Endothelial cell of umbilical vein (primary cell): ENCODE data around the gene ANGPTL2. TPM values are rescaled to one million over a fixed set of nuclear protein-coding genes. Genes with fewer than 3 reads are reported as not detected.

ENCODE experiments used
- BruUV-seq: library from RNA; stranded (reverse); fragments of 400-500 nt; replicated peaks from 2 replicates; lab custom pipeline; 2021; lab: Mats Ljungman, UMichigan
- CTCF ChIA-PET: fragments of 300-600, 350-600 bp; sonication (Branson Sonifier 250); formaldehyde crosslinking; loops from one replicate; lab custom pipeline; 2021; ENCODE audit warnings: antibody characterized with exemption, inconsistent platforms; lab: Charles Lee
- POLR2A ChIA-PET: fragments of 300-600, 350-600 bp; sonication (Branson Sonifier 250); formaldehyde crosslinking; loops from one replicate; lab custom pipeline; 2021; ENCODE audit warnings: antibody characterized with exemption, inconsistent platforms; lab: Charles Lee
- DNase-seq: peaks from one replicate; pipeline ENCODE4 v3.0.0-alpha.2; 2011; ENCODE audit warnings: low read depth, low spot score
- FAIRE-seq: peaks from 2 replicates; lab custom pipeline; 2011; peaks lifted over from hg19 to GRCh38; lab: Jason Lieb, UNC
- H2AFZ ChIP-seq: 2 replicates; pipeline ENCODE4 v1.6.0; 2012; ENCODE audit warnings: low read depth, low read length, control low read depth, inconsistent platforms
- H3K27ac ChIP-seq: 2 replicates; pipeline ENCODE4 v1.5.1; 2011; ENCODE audit warnings: low read depth, mild to moderate bottlenecking, control low read depth, low read length, moderate library complexity; ENCODE audit not compliant: insufficient read depth
- H3K27me3 ChIP-seq, 2 experiments: 2 replicates each; pipeline versions ENCODE4 v1.6.0 to v1.6.1; 2011; ENCODE audit warnings: low read length in 2 of 2, mixed read lengths in 1 of 2; ENCODE audit not compliant: control insufficient read depth in 2 of 2, insufficient read depth in 2 of 2
- H3K36me3 ChIP-seq, 2 experiments: 2 replicates in 1 of 2; 3 replicates in 1 of 2; pipeline ENCODE4 v1.5.1; 2011; ENCODE audit warnings: low read length in 2 of 2, mild to moderate bottlenecking in 1 of 2, moderate library complexity in 1 of 2; ENCODE audit not compliant: control insufficient read depth in 2 of 2, insufficient read depth in 2 of 2; ENCODE audit errors: extremely low read depth in 1 of 2
- H3K4me1 ChIP-seq: 3 replicates; pipeline ENCODE4 v1.5.1; 2011; ENCODE audit warnings: mild to moderate bottlenecking, low read length; ENCODE audit not compliant: control insufficient read depth, insufficient read depth; ENCODE audit errors: extremely low read depth
- H3K4me2 ChIP-seq: 2 replicates; pipeline ENCODE4 v1.6.1; 2011; ENCODE audit warnings: low read length, control low read depth, mixed read lengths; ENCODE audit not compliant: insufficient read depth
- H3K4me3 ChIP-seq, 3 experiments: fragments of 200-600 bp in 1 of 3; sonication (generic), shearing (Covaris generic) in 1 of 3; replicated peaks in 1 of 3; 2 replicates each; pipeline ENCODE4 v1.5.1; 2011 to 2016; ENCODE audit warnings: control low read depth in 3 of 3, low read length in 3 of 3, mild to moderate bottlenecking in 2 of 3, inconsistent platforms in 1 of 3, low read depth in 1 of 3, moderate library complexity in 1 of 3; ENCODE audit not compliant: insufficient read depth in 1 of 3
- H3K79me2 ChIP-seq: 2 replicates; pipeline ENCODE4 v1.6.0; 2012; ENCODE audit warnings: low read length, inconsistent platforms; ENCODE audit not compliant: control insufficient read depth, insufficient read depth
- H3K9ac ChIP-seq: replicated peaks from 2 replicates; pipeline ENCODE3; 2011; ENCODE audit warnings: low read length, control low read depth; ENCODE audit not compliant: insufficient read depth; ENCODE audit errors: extremely low read depth
- H3K9me1 ChIP-seq: replicated peaks from 3 replicates; pipeline ENCODE4 v1.6.0; 2011; ENCODE audit warnings: mild to moderate bottlenecking, low read length; ENCODE audit not compliant: control insufficient read depth, insufficient read depth; ENCODE audit errors: extremely low read depth
- H3K9me3 ChIP-seq: replicated peaks from 2 replicates; pipeline ENCODE4 v1.5.1; 2012; ENCODE audit warnings: low read length, inconsistent platforms; ENCODE audit not compliant: control insufficient read depth, insufficient read depth
- H4K20me1 ChIP-seq: replicated peaks from 2 replicates; pipeline ENCODE3; 2011; ENCODE audit warnings: mild to moderate bottlenecking, low read length; ENCODE audit not compliant: control insufficient read depth, insufficient read depth; ENCODE audit errors: extremely low read depth
- GATA2 ChIP-seq: IDR thresholded peaks from 2 replicates; pipeline ENCODE4 v1.7.0; 2011; ENCODE audit warnings: low read depth, mild to moderate bottlenecking, moderate library complexity, mixed read lengths, low read length; ENCODE audit not compliant: insufficient read length, insufficient read depth
- JUN ChIP-seq: IDR thresholded peaks from 2 replicates; pipeline ENCODE4 v1.6.1; 2011; ENCODE audit warnings: borderline replicate concordance, low read depth; ENCODE audit not compliant: insufficient read length, insufficient read depth
- MYC ChIP-seq: IDR thresholded peaks from one replicate; pipeline ENCODE4 v1.6.1; 2011; ENCODE audit warnings: mild to moderate bottlenecking, low read depth, low read length
- POLR2A ChIP-seq: IDR thresholded peaks from 2 replicates; pipeline ENCODE4 v1.6.1; 2012; ENCODE audit warnings: low read depth, mild to moderate bottlenecking, control low read depth, low read length
- dilution Hi-C: fragments of 300-500 bp; cut with MboI; formaldehyde crosslinking; loops from one replicate; pipeline ENCODE4 v1.15.0; 2019; ENCODE audit warnings: low sequenced_read_pairs; ENCODE audit not compliant: extremely low pct_ligation_motif_present
- intact Hi-C: fragments of 100-400 bp; cut with micrococcal nuclease; formaldehyde crosslinking; loops from one replicate; pipeline ENCODE4 v1.10.0; 2022
- polyA plus RNA-seq, 4 experiments: library from polyadenylated mRNA; depleted of rRNA in 3 of 4; stranded (reverse) in 3 of 4; unstranded in 1 of 4; fragments of >200 nt; gene quantifications; 2 replicates each; pipeline versions ENCODE4 v1.2.1 to v1.2.3, GENCODE V29; 2011 to 2012; ENCODE audit warnings: missing spikeins in 1 of 4
- total RNA-seq: library from RNA; stranded (reverse); gene quantifications from 2 replicates; pipeline ENCODE4 v1.2.3, GENCODE V29; 2021
- TF ChIP-seq, protein P1 (sequence below): IDR thresholded peaks from 2 replicates; pipeline ENCODE4 v1.6.1; 2011; ENCODE audit not compliant: insufficient read depth, insufficient read length

Gene ANGPTL2
- total and polyA plus RNA-seq, 2 donors (not counting 3 experiments of a cell fraction or from before 2014, with no cell fraction given), result 15.1 to 24.5 TPM

DNA sequence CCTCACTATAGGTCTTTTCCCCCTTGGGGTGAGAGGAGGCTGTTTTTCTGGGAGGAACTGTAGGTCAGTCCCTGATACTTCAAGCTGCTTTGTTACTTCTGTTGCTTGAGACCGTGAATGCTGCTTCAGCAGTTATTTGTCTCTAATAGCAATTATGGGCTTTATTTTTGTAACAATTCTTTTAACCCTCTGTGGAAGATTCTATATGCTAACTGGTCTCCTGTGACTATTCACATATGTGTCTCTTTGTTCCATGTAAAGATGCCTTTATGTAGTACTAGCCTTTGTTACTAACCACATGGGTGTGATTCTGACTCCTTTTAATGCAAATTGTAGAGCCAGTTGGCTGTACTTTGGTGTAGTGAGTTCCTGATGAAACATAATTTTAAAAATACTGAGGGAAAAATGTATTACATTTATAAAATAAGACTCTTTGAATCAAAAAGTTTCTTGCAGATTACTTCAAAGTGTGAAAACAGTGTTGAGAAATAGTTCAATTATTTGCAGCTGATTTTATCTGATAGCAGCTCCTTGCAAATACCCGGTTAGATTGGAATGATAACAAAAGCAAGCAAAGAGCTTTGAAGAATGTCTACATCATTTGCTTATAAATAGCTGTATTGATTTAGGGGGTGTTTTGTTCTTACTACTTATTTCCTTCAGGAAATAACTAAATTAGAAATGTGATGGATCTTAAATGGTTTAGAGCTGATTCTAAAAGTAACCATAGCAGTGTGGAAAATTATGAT is 46.6 kb downstream of the ANGPTL2 start:
- H3K9me3 ChIP-seq, result no peaks in the 10 kb centered on the region
- no peaks in the 10 kb centered on the region for H3K27me3 ChIP-seq
- no peak overlapping the region for H2AFZ ChIP-seq
- no peaks in the 10 kb centered on the region for H3K36me3 ChIP-seq
- H3K9ac ChIP-seq, result no peak overlapping the region
- H3K27ac ChIP-seq, result no peak overlapping the region
- no peak overlapping the region for H3K4me3 ChIP-seq
- no peaks in the 10 kb centered on the region for H3K9me1 ChIP-seq
- ChIA-PET CTCF (interaction anchor here (1.0 to 2.0 kb wide), 6 partner anchors 9 to 135 kb away, joined by 3 to 5 read pairs (median 4); no protein-coding TSS in a partner anchor), POLR2A (no interaction called here)
- peaks cover 23% of the 10 kb centered on the region for H3K4me1 ChIP-seq
- TF ChIP-seq JUN (peak; percentile 25), POLR2A (no peak), MYC (no peak), GATA2 (peak; percentile 28)
- TF ChIP-seq, protein P1, sequence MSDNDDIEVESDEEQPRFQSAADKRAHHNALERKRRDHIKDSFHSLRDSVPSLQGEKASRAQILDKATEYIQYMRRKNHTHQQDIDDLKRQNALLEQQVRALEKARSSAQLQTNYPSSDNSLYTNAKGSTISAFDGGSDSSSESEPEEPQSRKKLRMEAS, result no peak
- intact Hi-C loops (no loop called here), dilution Hi-C loops (no loop called here)
- DNase-seq, result peak; percentile 37
- H3K4me2 ChIP-seq, result no peak overlapping the region
- no peaks in the 10 kb centered on the region for H4K20me1 ChIP-seq
- no TSS peak for BruUV-seq
- FAIRE-seq, result no peak
- H3K79me2 ChIP-seq, result no peaks in the 10 kb centered on the region
